NOMO-1 (cell line): ENCODE results near the gene IGSF8.
A peak's percentile ranks its signal among the peaks of the same experiment; 100 is the strongest.
"Not testable (repeated sequence)": the region's sequence is repeated elsewhere in the genome, so short reads cannot be mapped to it uniquely, and the experiment has no call there.

ENCODE experiments used
- DNase-seq, 2 experiments: peaks; one replicate each; lab custom pipeline; 2025; ENCODE audit not compliant: unreplicated experiment in 2 of 2; lab: John Stamatoyannopoulos, UW

The IGSF8 gene

GRCh38 chr1:160071289-160071688 lies 27.1 kb downstream of the IGSF8 start:
- no peak for DNase-seq

GRCh38 chr1:160070243-160071163 lies 27.9 kb downstream of the IGSF8 start:
- DNase-seq, result peak; percentile 57 to 65

- no peak for DNase-seq
Observed at GRCh38 chr1:160069460-160070231, 28.8 kb downstream of the IGSF8 start, which contains the start of gene KCNJ10. Gene KCNJ10 (minus strand): TSS chr1:160070160. CDS start chr1:160042532, 27,628 bp downstream.

- DNase-seq, result no peak
Observed at GRCh38 chr1:160068225-160068624, 30.2 kb downstream of the IGSF8 start.

GRCh38 chr1:160066829-160067745 lies 31.3 kb downstream of the IGSF8 start:
- DNase-seq, result no peak

GRCh38 chr1:160064746-160065145 lies 33.7 kb downstream of the IGSF8 start:
- DNase-seq, result no peak

GRCh38 chr1:160064164-160064563 lies 34.3 kb downstream of the IGSF8 start:
- peak in 1 of 2 experiments; percentile 39 for DNase-seq

- no peak for DNase-seq
Observed at GRCh38 chr1:160063176-160063575, 35.2 kb downstream of the IGSF8 start.

GRCh38 chr1:160062230-160062532 lies 36.2 kb downstream of the IGSF8 start:
- DNase-seq, result no peak

GRCh38 chr1:160061369-160062229 lies 36.8 kb downstream of the IGSF8 start:
- DNase-seq, result no peak

- no peak for DNase-seq
Observed at GRCh38 chr1:160058087-160058486, 40.3 kb downstream of the IGSF8 start.

- peak in 1 of 2 experiments; percentile 16 for DNase-seq
Observed at GRCh38 chr1:160056648-160057169, 41.7 kb downstream of the IGSF8 start.

- DNase-seq, result no peak
Observed at GRCh38 chr1:160053548-160054365, 44.7 kb downstream of the IGSF8 start.

GRCh38 chr1:160052936-160053335 lies 45.5 kb downstream of the IGSF8 start:
- DNase-seq, result no peak

GRCh38 chr1:160050619-160051018 lies 47.8 kb downstream of the IGSF8 start:
- DNase-seq, result no peak

GRCh38 chr1:160050182-160050581 lies 48.2 kb downstream of the IGSF8 start:
- not testable (repeated sequence) for DNase-seq

GRCh38 chr1:160049101-160049500 lies 49.3 kb downstream of the IGSF8 start:
- DNase-seq, result no peak

GRCh38 chr1:160048335-160048734 lies 50.1 kb downstream of the IGSF8 start:
- no peak for DNase-seq
